Keratinocyte (primary cell): ENCODE results near the gene MBTPS1.

Experiments used
- EZH2 ChIP-seq: IDR thresholded peaks from one replicate; pipeline ENCODE4 v1.6.1; 2012; ENCODE audit warnings: inconsistent platforms, mild to moderate bottlenecking, low read length, moderate library complexity
- TF ChIP-seq, protein P1 (sequence below), 3 experiments: IDR thresholded peaks in 1 of 3; conservative IDR thresholded peaks in 1 of 3; optimal IDR thresholded peaks in 1 of 3; 2 replicates in 2 of 3; 3 replicates in 1 of 3; pipeline versions ENCODE3 to v1.5.1; 2011; ENCODE audit warnings: low read length in 3 of 3, mild to moderate bottlenecking in 3 of 3, moderate library complexity in 2 of 3, control low read depth in 1 of 3, inconsistent platforms in 1 of 3; ENCODE audit not compliant: insufficient read depth in 2 of 3; ENCODE audit errors: extremely low read depth in 1 of 3

DNA sequence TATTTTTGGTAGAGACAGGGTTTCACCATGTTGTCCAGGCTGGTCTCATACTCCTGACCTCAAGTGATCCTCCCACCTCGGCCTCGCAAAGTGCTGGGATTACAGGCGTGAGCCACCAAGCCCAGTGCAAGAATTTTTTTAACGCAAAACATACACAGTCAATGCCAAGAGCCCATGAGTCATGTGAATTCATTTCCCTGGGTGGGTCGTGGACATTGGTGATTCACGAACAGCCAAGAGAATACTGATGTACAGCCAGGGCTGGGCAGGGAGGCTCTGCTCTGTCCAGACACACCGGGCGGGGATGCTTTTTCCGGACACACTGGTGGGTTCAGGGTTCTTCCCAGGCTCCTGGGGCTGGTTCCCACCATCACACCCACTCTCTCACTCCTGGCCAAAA, 91.9 kb downstream of the MBTPS1 start:
- no peak for TF ChIP-seq EZH2
- TF ChIP-seq, protein P1, sequence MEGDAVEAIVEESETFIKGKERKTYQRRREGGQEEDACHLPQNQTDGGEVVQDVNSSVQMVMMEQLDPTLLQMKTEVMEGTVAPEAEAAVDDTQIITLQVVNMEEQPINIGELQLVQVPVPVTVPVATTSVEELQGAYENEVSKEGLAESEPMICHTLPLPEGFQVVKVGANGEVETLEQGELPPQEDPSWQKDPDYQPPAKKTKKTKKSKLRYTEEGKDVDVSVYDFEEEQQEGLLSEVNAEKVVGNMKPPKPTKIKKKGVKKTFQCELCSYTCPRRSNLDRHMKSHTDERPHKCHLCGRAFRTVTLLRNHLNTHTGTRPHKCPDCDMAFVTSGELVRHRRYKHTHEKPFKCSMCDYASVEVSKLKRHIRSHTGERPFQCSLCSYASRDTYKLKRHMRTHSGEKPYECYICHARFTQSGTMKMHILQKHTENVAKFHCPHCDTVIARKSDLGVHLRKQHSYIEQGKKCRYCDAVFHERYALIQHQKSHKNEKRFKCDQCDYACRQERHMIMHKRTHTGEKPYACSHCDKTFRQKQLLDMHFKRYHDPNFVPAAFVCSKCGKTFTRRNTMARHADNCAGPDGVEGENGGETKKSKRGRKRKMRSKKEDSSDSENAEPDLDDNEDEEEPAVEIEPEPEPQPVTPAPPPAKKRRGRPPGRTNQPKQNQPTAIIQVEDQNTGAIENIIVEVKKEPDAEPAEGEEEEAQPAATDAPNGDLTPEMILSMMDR (optimal IDR thresholded peaks at IDR 0.05 in 1 of 3, IDR thresholded peaks at IDR 0.05 in 1 of 3, conservative IDR thresholded peaks at IDR 0.05 in 1 of 3; ENCODE audit: extremely low read depth in 1 of 3, insufficient read depth in 2 of 3, low read length in 3 of 3): no peak
